ENCODE results near the gene HYAL2.

GRCh38 chr3:50296721-50297383 is 25.7 kb downstream of the HYAL2 start:
- TF ChIP-seq EZH2 (IDR thresholded peaks at IDR 0.05; ENCODE audit: borderline replicate concordance, low read depth, low read length) (no peak), E2F1 (CRISPR knock-in tag; IDR thresholded peaks at IDR 0.05) (no peak), JUND (IDR thresholded peaks at IDR 0.05; ENCODE audit: borderline replicate concordance, low read depth, low read length) (no peak), JUND (tag; IDR thresholded peaks at IDR 0.05; ENCODE audit: borderline replicate concordance, low read depth, low read length) (no peak), ZBTB8A (IDR thresholded peaks at IDR 0.05; ENCODE audit: partially characterized antibody) (no peak), HMGXB4 (CRISPR knock-in tag; IDR thresholded peaks at IDR 0.05) (no peak), SMARCC2 (IDR thresholded peaks at IDR 0.05; ENCODE audit: low read depth) (no peak), SMC3 (conservative IDR thresholded peaks at IDR 0.05; ENCODE audit: insufficient read depth, low read depth, low read length) (no peak), CTCF (IDR thresholded peaks at IDR 0.05 in 2 of 3, conservative IDR thresholded peaks at IDR 0.05 in 1 of 3; ENCODE audit: insufficient read depth in 2 of 3, low read depth in 1 of 3, low read length in 3 of 3) (no peak), CBX2 (IDR thresholded peaks at IDR 0.05; ENCODE audit: insufficient read depth, low read length, poor library complexity, severe bottlenecking) (no peak), MXI1 (IDR thresholded peaks at IDR 0.05; ENCODE audit: low read depth, low read length) (no peak), ZFP36 (IDR thresholded peaks at IDR 0.05; ENCODE audit: low read depth, low read length, partially characterized antibody) (no peak)
